GM12878 (cell line): ENCODE measurements around the gene LHFPL3. TPM values are rescaled to one million over a fixed set of nuclear protein-coding genes. Genes with fewer than 3 reads are reported as not detected.

Experiments used
- ATAC-seq: fragments of 200-7000 bp; cut with Tn5 transposase; 3 replicates; pipeline ENCODE4 v1.9.1; 2020; ENCODE audit warnings: mild to moderate bottlenecking, moderate library complexity
- BruUV-seq: library from RNA; stranded (reverse); fragments of 400-500 nt; replicated peaks from 2 replicates; lab custom pipeline; 2021; lab: Mats Ljungman, UMichigan
- CTCF ChIA-PET: fragments of 300-600 bp; sonication (Branson Sonifier 250); formaldehyde crosslinking; extraction: SDS; loops from one replicate; lab custom pipeline; 2021; ENCODE audit warnings: inconsistent platforms; lab: Yijun Ruan, JAX
- POLR2A ChIA-PET: fragments of 350-600 bp; formaldehyde crosslinking; extraction: SDS; loops from one replicate; lab custom pipeline; 2021; ENCODE audit warnings: inconsistent platforms; lab: Charles Lee
- RAD21 ChIA-PET: fragments of 300-600 bp; sonication (Branson Sonifier 250); formaldehyde crosslinking; loops from one replicate; lab custom pipeline; 2023; ENCODE audit warnings: antibody characterized with exemption; ENCODE audit not compliant: unreplicated experiment; lab: Charles Lee
- SMC1A ChIA-PET: fragments of 300-600 bp; sonication (Branson Sonifier 250); formaldehyde crosslinking; loops from one replicate; lab custom pipeline; 2023; ENCODE audit not compliant: unreplicated experiment, uncharacterized antibody; lab: Charles Lee
- DNase-seq: peaks from one replicate; pipeline ENCODE4 v3.0.0-alpha.2; 2011; ENCODE audit warnings: low read depth, low spot score
- FAIRE-seq: peaks from 3 replicates; lab custom pipeline; 2011; peaks lifted over from hg19 to GRCh38; lab: Jason Lieb, UNC
- H2AFZ ChIP-seq: 2 replicates; pipeline ENCODE4 v1.6.0; 2011; ENCODE audit warnings: low read depth, low read length, control low read depth; ENCODE audit not compliant: control insufficient read depth
- H3K27ac ChIP-seq: 2 replicates; pipeline ENCODE4 v1.5.1; 2011; ENCODE audit warnings: control low read depth; ENCODE audit not compliant: control insufficient read depth, insufficient read depth
- H3K27me3 ChIP-seq, 2 experiments: replicated peaks in 1 of 2; 2 replicates each; pipeline versions ENCODE4 v1.6.0 to v1.6.1; 2011; ENCODE audit warnings: low read length in 1 of 2; ENCODE audit not compliant: control insufficient read depth in 2 of 2, insufficient read depth in 2 of 2
- H3K36me3 ChIP-seq, 2 experiments: 2 replicates each; pipeline ENCODE4 v1.5.1; 2011; ENCODE audit warnings: low read length in 1 of 2; ENCODE audit not compliant: control insufficient read depth in 2 of 2, insufficient read depth in 2 of 2
- H3K4me1 ChIP-seq: 2 replicates; pipeline ENCODE4 v1.6.1; 2011; ENCODE audit warnings: mild to moderate bottlenecking, low read length, moderate library complexity, mixed read lengths; ENCODE audit not compliant: control insufficient read depth, insufficient read depth
- H3K4me2 ChIP-seq: 2 replicates; pipeline ENCODE4 v1.6.0; 2011; ENCODE audit warnings: control low read depth; ENCODE audit not compliant: control insufficient read depth, insufficient read depth
- H3K4me3 ChIP-seq: fragments of 200-600 bp; sonication (generic); 2 replicates; pipeline ENCODE4 v1.5.1; 2016
- H3K79me2 ChIP-seq: 2 replicates; pipeline ENCODE4 v1.6.0; 2011; ENCODE audit warnings: low read length; ENCODE audit not compliant: control insufficient read depth, insufficient read depth
- H3K9ac ChIP-seq: 2 replicates; pipeline ENCODE4 v1.8.0; 2011; ENCODE audit warnings: low read length, control low read depth, mixed read lengths; ENCODE audit not compliant: control insufficient read depth, insufficient read depth
- H3K9me3 ChIP-seq: replicated peaks from 3 replicates; pipeline ENCODE4 v1.5.1; 2011; ENCODE audit warnings: mild to moderate bottlenecking, low read length; ENCODE audit not compliant: control insufficient read depth, insufficient read depth
- H4K20me1 ChIP-seq: 2 replicates; pipeline ENCODE4 v1.6.0; 2011; ENCODE audit not compliant: control insufficient read depth, insufficient read depth
- BHLHE40 ChIP-seq, 2 experiments: fragments of 450-650 bp in 1 of 2; IDR thresholded peaks; 2 replicates each; pipeline ENCODE4 v1.6.1; 2011 to 2017; ENCODE audit warnings: low read depth in 2 of 2, borderline replicate concordance in 1 of 2, improper control_type of control experiment in 1 of 2, low read length in 1 of 2, mild to moderate bottlenecking in 1 of 2
- CEBPB ChIP-seq, 2 experiments: fragments of 150-350 bp in 1 of 2; IDR thresholded peaks; 2 replicates each; pipeline ENCODE4 v1.6.1; 2012 to 2014; ENCODE audit warnings: low read depth in 2 of 2, low read length in 2 of 2, borderline replicate concordance in 1 of 2, inconsistent platforms in 1 of 2
- CEBPZ ChIP-seq: fragments of 150-350 bp; IDR thresholded peaks from 2 replicates; pipeline ENCODE4 v1.6.1; 2016; ENCODE audit warnings: low read depth, low read length
- CHD2 ChIP-seq: IDR thresholded peaks from 2 replicates; pipeline ENCODE4 v1.6.1; 2011; ENCODE audit warnings: low read depth, low read length, improper control_type of control experiment, borderline replicate concordance
- CREB1 ChIP-seq: IDR thresholded peaks from 2 replicates; pipeline ENCODE4 v1.6.1; 2012; ENCODE audit warnings: low read depth, mild to moderate bottlenecking, inconsistent platforms
- E2F4 ChIP-seq: IDR thresholded peaks from 2 replicates; pipeline ENCODE4 v1.6.1; 2012; ENCODE audit warnings: low read depth, low read length, improper control_type of control experiment
- ETV6 ChIP-seq, 2 experiments: fragments of 450-650 bp in 1 of 2; IDR thresholded peaks in 1 of 2; conservative IDR thresholded peaks in 1 of 2; 2 replicates each; pipeline ENCODE4 v1.6.1; 2014; ENCODE audit warnings: antibody characterized with exemption in 1 of 2, borderline replicate concordance in 1 of 2, low read depth in 1 of 2, mild to moderate bottlenecking in 1 of 2, moderate library complexity in 1 of 2
- HCFC1 ChIP-seq: fragments of 150-350 bp; IDR thresholded peaks from 2 replicates; pipeline ENCODE4 v1.6.1; 2014; ENCODE audit warnings: low read length
- HDAC6 ChIP-seq: fragments of 200-600 bp; sonication (generic); IDR thresholded peaks from one replicate; pipeline ENCODE4 v1.8.0; 2017; ENCODE audit warnings: antibody characterized with exemption; ENCODE audit not compliant: unreplicated experiment
- IKZF2 ChIP-seq, 2 experiments: fragments of 450-650 bp; IDR thresholded peaks; 2 replicates each; pipeline ENCODE4 v1.6.1; 2017; ENCODE audit warnings: mild to moderate bottlenecking in 2 of 2, moderate library complexity in 2 of 2
- IRF5 ChIP-seq: fragments of 450-650 bp; IDR thresholded peaks from 2 replicates; pipeline ENCODE4 v1.6.1; 2017; ENCODE audit warnings: borderline replicate concordance
- NFIC ChIP-seq: IDR thresholded peaks from 2 replicates; pipeline ENCODE4 v1.6.1; 2012; ENCODE audit warnings: low read depth, mild to moderate bottlenecking, inconsistent platforms, low read length, moderate library complexity
- NRF1 ChIP-seq: conservative IDR thresholded peaks from 2 replicates; pipeline ENCODE4 v1.6.1; 2011; ENCODE audit warnings: mild to moderate bottlenecking, low read depth, low read length, improper control_type of control experiment
- RBBP5 ChIP-seq: fragments of 200-600 bp; sonication (generic); conservative IDR thresholded peaks from 2 replicates; pipeline ENCODE4 v1.6.1; 2016
- RELA ChIP-seq: fragments of 450-650 bp; IDR thresholded peaks from 2 replicates; pipeline ENCODE4 v1.8.0; 2014; ENCODE audit warnings: borderline replicate concordance; ENCODE audit not compliant: partially characterized antibody
- SRF ChIP-seq, 2 experiments: IDR thresholded peaks; 2 replicates each; pipeline ENCODE4 v1.6.1; 2011; ENCODE audit warnings: low read depth in 2 of 2, low read length in 2 of 2, mild to moderate bottlenecking in 1 of 2, moderate library complexity in 1 of 2
- STAT3 ChIP-seq: IDR thresholded peaks from 2 replicates; pipeline ENCODE4 v1.6.1; 2011; ENCODE audit warnings: low read depth, low read length, improper control_type of control experiment
- WGBS: methylation state at CpG from one replicate; pipeline ENCODE4 v1.1.6; 2016; ENCODE audit warnings: low lambda C conversion rate; ENCODE audit not compliant: insufficient replicate concordance, insufficient coverage; ENCODE audit errors: missing lambda C conversion rate; 5-methylcytosine and 5-hydroxymethylcytosine counted together
- in situ Hi-C: fragments of 300-500 bp; cut with MboI; formaldehyde crosslinking; loops from 9 replicates; pipeline ENCODE4 v1.14.3; 2018; ENCODE audit warnings: mixed read lengths
- intact Hi-C: fragments of 100-400 bp; cut with micrococcal nuclease; formaldehyde crosslinking; loops from one replicate; pipeline ENCODE4 v1.14.2; 2022; ENCODE audit not compliant: unreplicated experiment
- polyA plus RNA-seq, 11 experiments: library from polyadenylated mRNA; depleted of rRNA in 4 of 11; unstranded in 6 of 11; stranded (reverse) in 5 of 11; fragments of >200 nt; fragmentation: Nextera tagmentation in 4 of 11; fragmentation: Illumina TruSeq in 1 of 11; extraction: Ambion mirVana in 4 of 11; extraction: Trizol in 1 of 11; gene quantifications; 1 replicate in 1 of 11; 2 replicates in 10 of 11; pipeline versions ENCODE4 v1.2.1 to v1.2.3, GENCODE V29; 2011 to 2016; ENCODE audit warnings: inconsistent platforms in 2 of 11, missing spikeins in 2 of 11, low read depth in 1 of 11
- total RNA-seq, 4 experiments: library from RNA; depleted of rRNA in 3 of 4; stranded (reverse); fragments of >200 nt in 3 of 4; fragmentation: Illumina TruSeq in 1 of 4; extraction: Trizol in 1 of 4; gene quantifications; 2 replicates each; pipeline versions ENCODE4 v1.2.1 to v1.2.3, GENCODE V29; 2013 to 2021

Gene LHFPL3
- total and polyA plus RNA-seq, 10 of the 15 experiments (the other 5 are each of a cell fraction or from before 2014, with no cell fraction given) = 0.09 TPM; not detected in 9

- in situ Hi-C loops (no loop called here), intact Hi-C loops (no loop called here)
- no peak for DNase-seq
- CTCF ChIA-PET = no interaction called here
- H2AFZ ChIP-seq = no peak overlapping the region
- H3K4me1 ChIP-seq = peaks cover 3% of the 10 kb centered on the region; the same call in 1 of the 2 replicates
- RAD21 ChIA-PET = no interaction called here
- 86% methylated on average over 7 of the region's 7 CpGs for WGBS
- ATAC-seq = no peak
- H4K20me1 ChIP-seq = no peaks in the 10 kb centered on the region
- BruUV-seq = no TSS peak
- H3K9me3 ChIP-seq = no peaks in the 10 kb centered on the region
- TF ChIP-seq CHD2 (no peak), HDAC6 (no peak), HCFC1 (no peak), RBBP5 (no peak), IKZF2 (IDR thresholded peaks at IDR 0.05) (no peak), NRF1 (no peak), ETV6 (conservative IDR thresholded peaks at IDR 0.05 in 1 of 2, IDR thresholded peaks at IDR 0.05 in 1 of 2; ENCODE audit: borderline replicate concordance in 1 of 2, low read depth in 1 of 2) (no peak), CEBPB (IDR thresholded peaks at IDR 0.05; ENCODE audit: borderline replicate concordance in 1 of 2, low read depth in 2 of 2, low read length in 2 of 2) (no peak), BHLHE40 (IDR thresholded peaks at IDR 0.05; ENCODE audit: borderline replicate concordance in 1 of 2, low read depth in 2 of 2, low read length in 1 of 2) (no peak), E2F4 (no peak), CEBPZ (no peak), STAT3 (no peak), SRF (IDR thresholded peaks at IDR 0.05; ENCODE audit: low read depth in 2 of 2, low read length in 2 of 2) (no peak), IRF5 (no peak), CREB1 (no peak), NFIC (no peak), RELA (no peak)
- H3K4me3 ChIP-seq = no peak overlapping the region
- SMC1A ChIA-PET = interaction anchor here (2.6 kb wide), 1 partner anchor 8 kb away, joined by 13 read pairs; no protein-coding TSS in a partner anchor
- no peaks in the 10 kb centered on the region for H3K36me3 ChIP-seq
- no peak overlapping the region for H3K4me2 ChIP-seq
- H3K79me2 ChIP-seq = no peaks in the 10 kb centered on the region
- POLR2A ChIA-PET = interaction anchor here (0.6 to 0.7 kb wide), 2 partner anchors 15 to 76 kb away, joined by 3 to 5 read pairs; no protein-coding TSS in a partner anchor
- H3K27me3 ChIP-seq = no peaks in the 10 kb centered on the region
- no peak for FAIRE-seq
- H3K9ac ChIP-seq = no peak overlapping the region
- no peak overlapping the region for H3K27ac ChIP-seq
Measured at GRCh38 chr7:104934665-104935064, 606.3 kb downstream of the LHFPL3 start.
